ACC112 (cell line): ENCODE data around the gene SCAANT1.

Source experiments
- H2AFZ ChIP-seq: fragments of 200-600 bp; sonication (generic); one replicate; pipeline ENCODE4 v1.6.0; 2017; ENCODE audit warnings: antibody characterized with exemption, low read length; ENCODE audit not compliant: unreplicated experiment
- H3K27ac ChIP-seq: fragments of 200-600 bp; sonication (generic); 2 replicates; pipeline ENCODE4 v1.5.1; 2014; ENCODE audit warnings: low read depth, mild to moderate bottlenecking, antibody characterized with exemption, low read length, moderate library complexity
- H3K27me3 ChIP-seq: fragments of 200-600 bp; sonication (generic); 2 replicates; pipeline ENCODE4 v1.6.1; 2014; ENCODE audit warnings: mild to moderate bottlenecking, antibody characterized with exemption, low read length, moderate library complexity, mixed read lengths; ENCODE audit not compliant: insufficient read depth
- H3K36me3 ChIP-seq: fragments of 200-600 bp; sonication (generic); 2 replicates; pipeline ENCODE4 v1.6.1; 2016; ENCODE audit warnings: mild to moderate bottlenecking, antibody characterized with exemption, low read length, moderate library complexity, mixed read lengths; ENCODE audit not compliant: insufficient read depth
- H3K4me1 ChIP-seq: fragments of 200-600 bp; sonication (generic); one replicate; pipeline ENCODE4 v1.6.1; 2016; ENCODE audit warnings: low read length, mixed read lengths; ENCODE audit not compliant: insufficient read depth, unreplicated experiment, control insufficient read depth
- H3K4me3 ChIP-seq: fragments of 200-600 bp; sonication (generic); 2 replicates; pipeline ENCODE4 v1.5.1; 2014; ENCODE audit warnings: mild to moderate bottlenecking, low read depth, low read length
- H3K79me2 ChIP-seq: fragments of 200-600 bp; sonication (generic); one replicate; pipeline ENCODE4 v1.6.0; 2016; ENCODE audit warnings: low read length; ENCODE audit not compliant: control insufficient read depth, unreplicated experiment, insufficient read depth

Gene SCAANT1

DNA sequence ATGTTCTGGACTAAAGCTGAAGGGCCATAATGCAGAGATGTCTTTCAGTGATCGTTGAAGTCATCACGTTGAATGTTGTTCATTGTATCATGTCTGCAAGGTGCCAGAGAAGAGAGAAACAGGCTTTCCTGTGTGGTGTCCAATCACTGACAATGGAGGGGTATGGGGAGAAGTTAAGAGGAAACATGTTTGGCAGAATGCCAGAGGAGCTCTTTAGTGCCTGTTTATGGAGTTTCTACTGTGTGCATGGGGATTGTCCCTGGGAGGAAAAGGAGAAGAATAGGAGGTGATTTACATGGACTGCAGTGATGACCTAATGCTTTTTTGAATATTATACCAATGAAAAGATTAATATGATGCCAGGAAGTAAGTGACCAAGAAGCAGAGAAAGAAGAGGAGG is 11.7 kb downstream of the SCAANT1 start:
- Histone ChIP-seq H2AFZ (no peak overlapping the region), H3K27me3 (no peaks in the 10 kb centered on the region), H3K36me3 (peaks cover 14% of the 10 kb centered on the region; the same call in 1 of the 2 replicates), H3K79me2 (peaks cover 14% of the 10 kb centered on the region), H3K4me1 (peaks cover 15% of the 10 kb centered on the region), H3K4me3 (no peak overlapping the region), H3K27ac (no peak overlapping the region)

DNA sequence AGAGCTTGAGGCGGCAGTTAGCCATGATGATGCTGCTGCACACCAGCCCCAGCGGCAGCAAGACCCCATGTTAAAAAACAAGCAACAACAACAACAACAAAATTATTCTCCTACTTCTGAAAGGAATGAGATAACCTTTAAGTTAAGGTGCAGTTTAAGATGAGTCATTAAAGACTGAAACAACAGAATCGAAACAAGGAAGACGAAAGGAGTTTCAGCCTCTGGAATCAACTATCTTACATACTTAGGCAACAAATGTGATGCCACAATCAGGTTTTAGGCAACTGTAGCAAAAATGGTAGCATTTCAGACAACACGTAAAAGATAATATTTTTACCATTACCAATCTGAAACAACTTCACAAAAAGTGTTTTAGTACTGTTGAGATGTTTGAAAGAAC is 12.2 kb downstream of the SCAANT1 start:
- peaks cover 17% of the 10 kb centered on the region for H3K79me2 ChIP-seq
- H3K36me3 ChIP-seq, result peaks cover 14% of the 10 kb centered on the region; the same call in 1 of the 2 replicates
- H3K4me1 ChIP-seq, result peaks cover 19% of the 10 kb centered on the region
- H3K27ac ChIP-seq, result no peak overlapping the region
- no peaks in the 10 kb centered on the region for H3K27me3 ChIP-seq
- no peak overlapping the region for H2AFZ ChIP-seq
- no peak overlapping the region for H3K4me3 ChIP-seq

DNA sequence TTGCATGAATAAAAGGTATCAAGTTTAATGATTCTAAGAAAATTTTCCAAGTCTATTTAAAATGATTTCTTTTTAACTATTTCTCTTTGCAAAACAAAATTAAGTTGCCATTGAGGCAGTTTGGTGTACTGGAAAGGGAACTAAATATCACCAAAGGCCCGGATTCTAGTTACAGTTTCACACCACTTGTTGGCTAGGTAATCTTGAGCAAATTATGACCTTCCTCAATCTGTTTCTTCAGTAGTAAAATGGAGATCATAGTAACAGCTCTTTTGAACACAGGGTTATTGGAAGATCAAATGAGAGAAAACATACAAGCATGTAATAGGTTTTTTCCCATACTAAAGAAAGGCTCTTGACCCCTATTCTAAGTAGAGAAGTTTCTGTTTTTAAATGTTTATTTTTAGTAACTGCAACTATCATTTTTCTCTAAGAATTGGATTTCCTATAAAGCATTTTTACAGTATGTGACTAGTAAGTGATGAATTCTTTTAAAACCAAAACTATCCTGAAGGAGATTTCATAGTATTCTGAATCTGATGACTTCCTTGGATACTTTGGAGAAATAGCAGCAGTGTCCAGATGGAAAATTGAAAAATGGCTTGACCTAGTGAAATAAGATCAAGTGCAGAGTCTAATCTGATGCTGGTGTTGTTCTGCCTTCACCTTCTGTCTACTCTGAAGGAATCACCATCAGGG is 15.7 kb downstream of the SCAANT1 start:
- Histone ChIP-seq H3K27me3 (no peaks in the 10 kb centered on the region), H3K27ac (no peak overlapping the region), H3K4me3 (no peak overlapping the region), H3K4me1 (peaks cover 14% of the 10 kb centered on the region), H2AFZ (no peak overlapping the region), H3K79me2 (peaks cover 38% of the 10 kb centered on the region), H3K36me3 (peaks cover 11% of the 10 kb centered on the region; the same call in 1 of the 2 replicates)

DNA sequence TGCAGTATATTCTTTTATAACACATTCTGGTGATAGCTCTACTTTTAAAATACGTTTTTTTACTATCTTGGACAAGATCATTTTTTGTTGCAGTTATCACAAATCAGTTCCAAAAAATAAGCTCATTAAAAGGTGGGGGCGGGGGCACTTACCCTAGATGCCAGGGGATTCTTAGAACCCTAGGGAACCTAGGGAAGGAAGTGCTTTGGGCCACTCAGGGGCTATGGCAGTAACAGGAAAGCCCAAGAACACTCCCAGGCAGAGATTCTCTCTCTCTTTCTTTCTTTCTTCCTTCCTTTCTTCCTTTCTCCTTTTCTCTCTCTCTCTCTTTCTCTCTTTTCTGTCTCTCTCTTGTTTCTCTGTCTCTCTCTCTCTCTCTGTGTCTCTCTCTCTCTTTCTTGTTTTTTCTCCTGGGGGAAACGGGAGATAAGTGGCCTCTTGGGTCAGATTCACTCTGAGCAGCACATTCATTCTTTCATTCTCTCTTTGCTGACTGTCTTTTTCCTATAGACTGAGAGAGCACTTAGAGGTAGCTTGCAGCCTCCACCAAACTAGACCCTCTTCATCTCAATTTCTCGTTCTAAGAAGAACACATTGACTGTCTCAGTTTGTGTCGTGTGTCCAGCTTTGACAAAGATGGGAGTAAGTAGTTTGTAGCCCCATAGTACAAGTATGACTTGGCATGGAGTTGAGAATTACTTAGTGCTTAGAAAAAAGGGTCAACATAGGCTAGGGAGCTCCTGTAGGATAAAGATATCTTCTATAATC is 16.6 kb downstream of the SCAANT1 start:
- Histone ChIP-seq H3K4me1 (peaks cover 14% of the 10 kb centered on the region), H3K27me3 (no peaks in the 10 kb centered on the region), H3K36me3 (peaks cover 6% of the 10 kb centered on the region; the same call in 1 of the 2 replicates), H2AFZ (no peak overlapping the region), H3K27ac (no peak overlapping the region), H3K4me3 (no peak overlapping the region), H3K79me2 (peaks cover 35% of the 10 kb centered on the region)

DNA sequence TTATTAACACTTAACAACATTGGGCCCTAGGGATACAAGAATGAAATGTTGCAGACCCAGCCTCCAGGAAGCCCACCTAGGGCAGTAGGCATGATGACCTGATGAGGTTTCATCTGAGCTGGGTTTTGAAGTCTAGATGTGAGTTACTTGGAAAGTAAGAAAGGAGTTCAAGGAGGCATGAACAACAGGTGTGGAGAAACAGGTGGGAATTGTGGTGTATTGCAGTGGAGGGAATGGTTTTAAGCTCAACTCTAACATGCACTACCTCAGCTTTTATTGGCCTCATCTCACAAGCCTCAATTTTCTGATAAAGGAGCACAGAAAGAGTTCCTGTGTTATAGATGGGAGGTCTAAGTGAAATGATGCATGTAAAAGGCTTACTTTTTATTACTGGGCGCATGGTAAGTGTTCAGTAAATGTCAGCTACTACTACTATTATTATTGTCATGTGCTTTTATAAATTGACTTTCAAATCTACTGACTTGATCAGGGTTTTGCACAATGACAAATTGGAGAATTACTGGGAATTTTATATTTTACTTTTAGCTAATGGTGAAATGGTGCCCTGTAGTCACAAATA is 19.3 kb downstream of the SCAANT1 start:
- Histone ChIP-seq H3K79me2 (peaks cover 51% of the 10 kb centered on the region), H3K4me3 (no peak overlapping the region), H3K27ac (no peak overlapping the region), H3K36me3 (no peaks in the 10 kb centered on the region; the same call in 1 of the 2 replicates), H3K27me3 (no peaks in the 10 kb centered on the region), H3K4me1 (peaks cover 14% of the 10 kb centered on the region), H2AFZ (no peak overlapping the region)

DNA sequence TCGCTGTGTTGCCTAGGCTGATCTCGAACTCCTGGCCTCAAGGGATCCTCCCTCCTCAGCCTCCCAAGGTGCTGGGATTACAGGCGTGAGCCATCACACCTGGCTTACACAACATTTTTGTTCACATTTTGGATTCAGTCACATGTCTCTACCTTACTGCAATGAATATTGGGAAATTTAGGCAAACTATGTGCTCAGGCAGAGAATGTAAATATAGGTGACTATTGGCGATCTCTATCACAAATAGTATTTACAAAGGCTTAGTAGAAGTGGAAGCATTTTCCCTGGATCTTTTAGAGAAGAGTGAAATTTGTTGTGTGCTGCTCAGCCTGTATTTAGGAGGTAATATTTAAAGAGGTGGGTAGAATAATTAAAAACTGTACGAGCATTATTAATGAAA is 20.7 kb downstream of the SCAANT1 start:
- Histone ChIP-seq H3K79me2 (peaks cover 53% of the 10 kb centered on the region), H3K27me3 (no peaks in the 10 kb centered on the region)

DNA sequence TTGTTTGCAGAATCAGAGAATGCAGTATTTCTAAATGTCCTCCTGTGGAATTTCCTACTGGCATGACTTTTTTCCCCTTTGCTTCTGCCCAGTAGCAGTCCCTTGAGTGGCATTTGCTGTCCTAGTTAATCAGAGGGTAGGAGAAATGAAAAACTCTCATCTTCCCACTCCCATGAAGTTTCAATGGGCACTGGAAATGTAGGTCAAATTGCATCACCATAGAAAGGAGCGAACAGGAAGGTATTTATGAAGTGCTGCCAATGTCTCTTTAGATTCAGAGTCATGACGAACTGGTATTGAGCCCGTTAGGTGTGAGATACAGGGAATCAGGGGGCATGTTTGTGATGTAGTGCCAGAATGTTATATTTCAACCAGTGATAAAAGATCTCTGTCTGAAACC is 25.3 kb downstream of the SCAANT1 start:
- Histone ChIP-seq H3K4me3 (no peak overlapping the region), H2AFZ (no peak overlapping the region), H3K36me3 (peaks cover 6% of the 10 kb centered on the region; the same call in 1 of the 2 replicates), H3K27me3 (no peaks in the 10 kb centered on the region), H3K27ac (no peak overlapping the region), H3K4me1 (no peaks in the 10 kb centered on the region), H3K79me2 (peaks cover 66% of the 10 kb centered on the region)

More for the DNA sequence above, 20.7 kb downstream of the SCAANT1 start:
- H3K4me3 ChIP-seq, result no peak overlapping the region
- H2AFZ ChIP-seq, result no peak overlapping the region
- H3K27ac ChIP-seq, result no peak overlapping the region
- H3K4me1 ChIP-seq, result peaks cover 14% of the 10 kb centered on the region
- no peaks in the 10 kb centered on the region; the same call in 1 of the 2 replicates for H3K36me3 ChIP-seq

DNA sequence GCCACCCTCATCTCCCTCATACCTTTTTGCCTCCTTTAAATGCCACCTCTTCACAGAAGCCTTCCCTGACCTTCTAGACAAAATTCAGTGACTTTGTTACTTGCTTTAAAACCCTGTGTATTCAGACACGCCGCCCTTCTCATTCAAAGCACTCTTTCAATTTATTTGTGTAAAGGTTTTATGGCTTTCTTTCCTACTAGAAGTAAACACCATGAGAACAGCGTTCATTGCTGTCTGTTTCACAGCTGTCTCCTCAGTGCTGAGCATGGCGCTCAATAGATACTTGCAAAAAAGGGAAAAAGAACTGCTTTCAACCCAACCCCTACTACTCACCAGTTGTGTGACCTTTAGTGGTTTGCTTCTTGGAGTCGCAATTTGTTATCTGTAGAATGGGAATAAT is 31.5 kb downstream of the SCAANT1 start:
- Histone ChIP-seq H3K27ac (no peak overlapping the region), H3K4me1 (peaks cover 16% of the 10 kb centered on the region), H3K36me3 (0 out of 2 replicates have a peak, but pooled peaks cover 6% of the 10 kb centered on the region), H2AFZ (no peak overlapping the region), H3K79me2 (peaks cover 84% of the 10 kb centered on the region), H3K4me3 (no peak overlapping the region), H3K27me3 (no peaks in the 10 kb centered on the region)

DNA sequence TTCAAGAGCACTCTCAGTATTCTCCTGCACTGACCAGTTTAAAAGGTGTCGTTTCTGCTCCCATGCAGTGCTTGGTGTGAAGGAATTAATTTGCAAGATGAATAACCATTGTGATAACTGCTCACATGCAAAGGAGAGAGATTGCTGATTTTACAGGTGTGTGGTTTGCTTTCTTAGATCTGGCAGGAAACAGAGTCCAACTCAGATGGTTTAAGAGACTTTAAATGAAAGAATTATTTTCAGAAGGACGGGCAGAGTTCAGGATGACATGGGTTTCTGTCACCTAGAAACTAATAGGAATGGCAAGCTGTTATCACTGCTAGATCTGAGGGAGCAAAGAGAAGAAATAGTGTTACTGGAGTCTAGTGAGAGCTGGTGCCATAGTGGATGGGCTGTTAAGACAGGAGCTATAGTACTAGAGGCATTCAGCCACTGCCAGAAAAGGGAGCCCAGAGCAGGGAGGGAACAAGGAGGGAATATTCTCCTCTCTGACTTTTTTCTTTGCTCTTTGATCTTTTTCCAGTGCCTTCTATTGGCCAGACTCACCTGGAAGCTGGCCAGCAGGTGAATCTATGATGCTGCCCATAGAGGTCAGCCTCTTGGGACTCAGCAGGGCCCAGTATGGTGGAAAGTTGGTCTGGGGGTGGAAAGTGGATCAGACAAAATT is 33.7 kb downstream of the SCAANT1 start:
- no peaks in the 10 kb centered on the region for H3K27me3 ChIP-seq
- peaks cover 90% of the 10 kb centered on the region for H3K79me2 ChIP-seq
- no peak overlapping the region for H3K4me3 ChIP-seq
- no peak overlapping the region for H3K27ac ChIP-seq
- peaks cover 16% of the 10 kb centered on the region for H3K4me1 ChIP-seq
- no peak overlapping the region for H2AFZ ChIP-seq
- H3K36me3 ChIP-seq, result no peaks in the 10 kb centered on the region

DNA sequence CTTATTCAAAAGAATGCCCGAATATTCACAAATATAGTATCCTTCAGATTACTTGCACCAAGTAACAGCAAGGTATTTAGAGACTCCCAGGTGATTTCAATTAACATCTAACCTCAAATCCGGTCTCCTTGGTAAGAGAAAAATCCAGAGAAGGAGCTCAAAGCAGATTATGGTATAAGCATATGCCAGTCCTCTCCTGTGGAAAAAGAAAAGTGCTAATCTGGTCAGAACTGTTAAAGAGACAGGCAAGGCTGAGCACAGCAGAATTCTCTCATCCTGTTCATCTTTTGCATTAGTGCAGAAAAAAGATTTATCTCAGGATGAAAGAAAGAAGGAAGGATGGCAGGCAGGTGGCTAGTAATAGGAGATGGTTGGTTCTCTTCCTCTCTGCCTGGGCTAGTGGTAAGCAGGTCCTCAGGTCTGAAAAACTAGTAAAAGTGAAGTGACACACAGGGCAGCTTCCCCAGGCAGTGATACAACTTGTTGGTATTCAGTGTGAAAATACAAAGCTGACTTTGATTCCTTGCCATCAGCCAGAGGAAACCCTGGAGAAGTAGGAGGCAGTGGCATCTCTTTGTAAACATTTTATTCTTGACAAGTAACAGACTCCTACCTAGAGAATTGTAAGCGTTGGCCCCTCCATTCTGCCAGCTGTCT is 34.3 kb downstream of the SCAANT1 start:
- Histone ChIP-seq H3K79me2 (peaks cover 90% of the 10 kb centered on the region), H3K36me3 (no peaks in the 10 kb centered on the region), H3K27me3 (no peaks in the 10 kb centered on the region), H2AFZ (no peak overlapping the region), H3K27ac (no peak overlapping the region), H3K4me3 (no peak overlapping the region), H3K4me1 (peaks cover 20% of the 10 kb centered on the region)
